Inferior parietal cortex (tissue), 1 donor: ENCODE results near the gene LCORL.
"Not testable (repeated sequence)": the region's sequence is repeated elsewhere in the genome, so short reads cannot be mapped to it uniquely, and the experiment has no call there.

Experiments used
- DNase-seq: peaks from one replicate; pipeline ENCODE4 v3.0.0-alpha.2; 2016; ENCODE audit errors: extremely low spot score

Gene LCORL

GRCh38 chr4:18020145-18020670 is 1.3 kb downstream of the LCORL start:
- DNase-seq: no peak

- no peak for DNase-seq
Observed at GRCh38 chr4:18014269-18014668, 7.3 kb downstream of the LCORL start.

GRCh38 chr4:18012807-18013462 is 8.6 kb downstream of the LCORL start:
- no peak for DNase-seq

GRCh38 chr4:18012134-18012806 is 9.3 kb downstream of the LCORL start:
- no peak for DNase-seq

- no peak for DNase-seq
Observed at GRCh38 chr4:18007625-18008024, 13.9 kb downstream of the LCORL start.

- not testable (repeated sequence) for DNase-seq
Observed at GRCh38 chr4:18006432-18006831, 15.1 kb downstream of the LCORL start.

- no peak for DNase-seq
Observed at GRCh38 chr4:17997129-17997528, 24.4 kb downstream of the LCORL start.

GRCh38 chr4:17995165-17995564 is 26.4 kb downstream of the LCORL start:
- no peak for DNase-seq

GRCh38 chr4:17985832-17986231 is 35.7 kb downstream of the LCORL start:
- DNase-seq: no peak

- no peak for DNase-seq
Observed at GRCh38 chr4:17981063-17981462, 40.5 kb downstream of the LCORL start.

GRCh38 chr4:17968721-17969120 is 52.8 kb downstream of the LCORL start:
- DNase-seq: no peak

- DNase-seq: no peak
Observed at GRCh38 chr4:17967078-17967477, 54.5 kb downstream of the LCORL start.

GRCh38 chr4:17966312-17966711 is 55.2 kb downstream of the LCORL start:
- DNase-seq: no peak

GRCh38 chr4:17964576-17964975 is 57.0 kb downstream of the LCORL start:
- DNase-seq: no peak

GRCh38 chr4:17962171-17962570 is 59.4 kb downstream of the LCORL start:
- DNase-seq: no peak

GRCh38 chr4:17961249-17961648 is 60.3 kb downstream of the LCORL start:
- DNase-seq: no peak

GRCh38 chr4:17958181-17958580 is 63.4 kb downstream of the LCORL start:
- DNase-seq: no peak

- DNase-seq: no peak
Observed at GRCh38 chr4:17957688-17958087, 63.9 kb downstream of the LCORL start.

GRCh38 chr4:17956245-17956644 is 65.3 kb downstream of the LCORL start:
- DNase-seq: no peak

- DNase-seq: no peak
Observed at GRCh38 chr4:17945303-17945702, 76.3 kb downstream of the LCORL start.

GRCh38 chr4:17941731-17942130 is 79.8 kb downstream of the LCORL start:
- no peak for DNase-seq

GRCh38 chr4:17939054-17939453 is 82.5 kb downstream of the LCORL start:
- DNase-seq: no peak

- no peak for DNase-seq
Observed at GRCh38 chr4:17934286-17934685, 87.3 kb downstream of the LCORL start.
